Measurements from ENCODE around the gene MT1H. TPM values are rescaled to one million over a fixed set of nuclear protein-coding genes. Genes with fewer than 3 reads are reported as not detected.

Gene MT1H
- total and polyA plus RNA-seq, 2 of the 13 experiments (the other 11 are each of a cell fraction or from before 2014, with no cell fraction given), result 0.60 TPM; not detected in 1

DNA sequence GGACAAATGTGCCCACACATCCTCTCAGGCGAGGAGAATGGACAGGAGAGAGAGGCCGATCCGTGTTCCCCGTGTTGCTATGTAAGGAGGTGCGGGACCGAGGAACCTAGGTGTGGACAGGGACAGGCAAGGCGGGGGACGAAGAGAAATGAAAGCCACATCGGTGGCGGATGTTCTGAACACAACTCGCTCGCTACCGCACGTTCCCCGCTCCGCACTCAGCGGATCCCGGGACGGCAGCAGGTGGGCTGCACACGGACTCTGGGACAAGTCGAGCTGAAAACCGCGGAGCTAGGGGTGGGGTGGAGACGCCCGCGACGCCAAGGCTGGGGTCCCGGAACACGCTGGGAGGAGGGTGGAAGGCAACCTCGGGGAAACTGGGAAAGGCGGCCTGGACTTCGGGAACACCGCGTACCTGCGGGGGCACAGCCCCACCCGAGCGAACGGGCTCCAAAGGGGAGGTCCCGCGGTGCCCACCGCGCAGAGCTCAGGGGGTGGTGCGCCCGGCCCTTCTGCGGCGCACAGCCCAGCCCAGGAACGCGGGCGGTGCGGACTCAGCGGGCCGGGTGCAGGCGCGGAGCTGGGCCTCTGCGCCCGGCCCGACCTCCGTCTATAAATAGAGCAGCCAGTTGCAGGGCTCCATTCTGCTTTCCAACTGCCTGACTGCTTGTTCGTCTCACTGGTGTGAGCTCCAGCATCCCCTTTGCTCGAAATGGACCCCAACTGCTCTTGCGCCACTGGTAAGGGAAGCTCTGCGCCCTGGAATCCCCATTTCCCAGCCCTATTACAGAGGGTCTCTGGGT lies 44.3 kb upstream of the MT1H start, which contains the start of gene MT1E (continued):
- TF ChIP-seq ZNF224 (CRISPR knock-in tag; IDR thresholded peaks at IDR 0.05) (no peak), KDM6A (CRISPR knock-in tag; IDR thresholded peaks at IDR 0.05; ENCODE audit: low read depth) (no peak), ZFP36L2 (CRISPR knock-in tag; IDR thresholded peaks at IDR 0.05) (no peak), NFRKB (IDR thresholded peaks at IDR 0.05) (no peak), KAT7 (CRISPR knock-in tag; IDR thresholded peaks at IDR 0.05; ENCODE audit: borderline replicate concordance) (peak; percentile 54; the same call in 1 of the 2 replicates), ZNF615 (CRISPR knock-in tag; IDR thresholded peaks at IDR 0.05; ENCODE audit: borderline replicate concordance) (peak; percentile 83; the same call in 1 of the 2 replicates), ZC3H13 (CRISPR knock-in tag; IDR thresholded peaks at IDR 0.05) (no peak), REPIN1 (CRISPR knock-in tag; IDR thresholded peaks at IDR 0.05; ENCODE audit: borderline replicate concordance, low read depth) (no peak), ZNF30 (CRISPR knock-in tag; IDR thresholded peaks at IDR 0.05) (no peak), ZSCAN30 (CRISPR knock-in tag; IDR thresholded peaks at IDR 0.05) (no peak)
- TF ChIP-seq, protein P1, sequence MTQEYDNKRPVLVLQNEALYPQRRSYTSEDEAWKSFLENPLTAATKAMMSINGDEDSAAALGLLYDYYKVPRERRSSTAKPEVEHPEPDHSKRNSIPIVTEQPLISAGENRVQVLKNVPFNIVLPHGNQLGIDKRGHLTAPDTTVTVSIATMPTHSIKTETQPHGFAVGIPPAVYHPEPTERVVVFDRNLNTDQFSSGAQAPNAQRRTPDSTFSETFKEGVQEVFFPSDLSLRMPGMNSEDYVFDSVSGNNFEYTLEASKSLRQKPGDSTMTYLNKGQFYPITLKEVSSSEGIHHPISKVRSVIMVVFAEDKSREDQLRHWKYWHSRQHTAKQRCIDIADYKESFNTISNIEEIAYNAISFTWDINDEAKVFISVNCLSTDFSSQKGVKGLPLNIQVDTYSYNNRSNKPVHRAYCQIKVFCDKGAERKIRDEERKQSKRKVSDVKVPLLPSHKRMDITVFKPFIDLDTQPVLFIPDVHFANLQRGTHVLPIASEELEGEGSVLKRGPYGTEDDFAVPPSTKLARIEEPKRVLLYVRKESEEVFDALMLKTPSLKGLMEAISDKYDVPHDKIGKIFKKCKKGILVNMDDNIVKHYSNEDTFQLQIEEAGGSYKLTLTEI (CRISPR knock-in tag; conservative IDR thresholded peaks at IDR 0.05), result no peak; the same call in 1 of the 2 replicates
- TF ChIP-seq, protein P2, sequence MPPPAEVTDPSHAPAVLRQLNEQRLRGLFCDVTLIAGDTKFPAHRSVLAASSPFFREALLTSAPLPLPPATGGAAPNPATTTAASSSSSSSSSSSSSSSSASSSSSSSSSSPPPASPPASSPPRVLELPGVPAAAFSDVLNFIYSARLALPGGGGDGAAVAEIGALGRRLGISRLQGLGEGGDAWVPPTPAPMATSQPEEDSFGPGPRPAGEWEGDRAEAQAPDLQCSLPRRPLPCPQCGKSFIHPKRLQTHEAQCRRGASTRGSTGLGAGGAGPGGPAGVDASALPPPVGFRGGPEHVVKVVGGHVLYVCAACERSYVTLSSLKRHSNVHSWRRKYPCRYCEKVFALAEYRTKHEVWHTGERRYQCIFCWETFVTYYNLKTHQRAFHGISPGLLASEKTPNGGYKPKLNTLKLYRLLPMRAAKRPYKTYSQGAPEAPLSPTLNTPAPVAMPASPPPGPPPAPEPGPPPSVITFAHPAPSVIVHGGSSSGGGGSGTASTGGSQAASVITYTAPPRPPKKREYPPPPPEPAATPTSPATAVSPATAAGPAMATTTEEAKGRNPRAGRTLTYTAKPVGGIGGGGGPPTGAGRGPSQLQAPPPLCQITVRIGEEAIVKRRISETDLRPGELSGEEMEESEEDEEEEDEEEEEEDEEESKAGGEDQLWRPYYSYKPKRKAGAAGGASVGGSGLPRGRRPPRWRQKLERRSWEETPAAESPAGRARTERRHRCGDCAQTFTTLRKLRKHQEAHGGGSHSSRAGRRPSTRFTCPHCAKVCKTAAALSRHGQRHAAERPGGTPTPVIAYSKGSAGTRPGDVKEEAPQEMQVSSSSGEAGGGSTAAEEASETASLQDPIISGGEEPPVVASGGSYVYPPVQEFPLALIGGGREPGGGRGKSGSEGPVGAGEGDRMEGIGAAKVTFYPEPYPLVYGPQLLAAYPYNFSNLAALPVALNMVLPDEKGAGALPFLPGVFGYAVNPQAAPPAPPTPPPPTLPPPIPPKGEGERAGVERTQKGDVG (CRISPR knock-in tag; IDR thresholded peaks at IDR 0.05; ENCODE audit: borderline replicate concordance), result no peak
- TF ChIP-seq, protein P3, sequence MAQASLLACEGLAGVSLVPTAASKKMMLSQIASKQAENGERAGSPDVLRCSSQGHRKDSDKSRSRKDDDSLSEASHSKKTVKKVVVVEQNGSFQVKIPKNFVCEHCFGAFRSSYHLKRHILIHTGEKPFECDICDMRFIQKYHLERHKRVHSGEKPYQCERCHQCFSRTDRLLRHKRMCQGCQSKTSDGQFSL (CRISPR knock-in tag; IDR thresholded peaks at IDR 0.05), result no peak
- TF ChIP-seq, protein P4, sequence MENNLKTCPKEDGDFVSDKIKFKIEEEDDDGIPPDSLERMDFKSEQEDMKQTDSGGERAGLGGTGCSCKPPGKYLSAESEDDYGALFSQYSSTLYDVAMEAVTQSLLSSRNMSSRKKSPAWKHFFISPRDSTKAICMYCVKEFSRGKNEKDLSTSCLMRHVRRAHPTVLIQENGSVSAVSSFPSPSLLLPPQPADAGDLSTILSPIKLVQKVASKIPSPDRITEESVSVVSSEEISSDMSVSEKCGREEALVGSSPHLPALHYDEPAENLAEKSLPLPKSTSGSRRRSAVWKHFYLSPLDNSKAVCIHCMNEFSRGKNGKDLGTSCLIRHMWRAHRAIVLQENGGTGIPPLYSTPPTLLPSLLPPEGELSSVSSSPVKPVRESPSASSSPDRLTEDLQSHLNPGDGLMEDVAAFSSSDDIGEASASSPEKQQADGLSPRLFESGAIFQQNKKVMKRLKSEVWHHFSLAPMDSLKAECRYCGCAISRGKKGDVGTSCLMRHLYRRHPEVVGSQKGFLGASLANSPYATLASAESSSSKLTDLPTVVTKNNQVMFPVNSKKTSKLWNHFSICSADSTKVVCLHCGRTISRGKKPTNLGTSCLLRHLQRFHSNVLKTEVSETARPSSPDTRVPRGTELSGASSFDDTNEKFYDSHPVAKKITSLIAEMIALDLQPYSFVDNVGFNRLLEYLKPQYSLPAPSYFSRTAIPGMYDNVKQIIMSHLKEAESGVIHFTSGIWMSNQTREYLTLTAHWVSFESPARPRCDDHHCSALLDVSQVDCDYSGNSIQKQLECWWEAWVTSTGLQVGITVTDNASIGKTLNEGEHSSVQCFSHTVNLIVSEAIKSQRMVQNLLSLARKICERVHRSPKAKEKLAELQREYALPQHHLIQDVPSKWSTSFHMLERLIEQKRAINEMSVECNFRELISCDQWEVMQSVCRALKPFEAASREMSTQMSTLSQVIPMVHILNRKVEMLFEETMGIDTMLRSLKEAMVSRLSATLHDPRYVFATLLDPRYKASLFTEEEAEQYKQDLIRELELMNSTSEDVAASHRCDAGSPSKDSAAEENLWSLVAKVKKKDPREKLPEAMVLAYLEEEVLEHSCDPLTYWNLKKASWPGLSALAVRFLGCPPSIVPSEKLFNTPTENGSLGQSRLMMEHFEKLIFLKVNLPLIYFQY (CRISPR knock-in tag; IDR thresholded peaks at IDR 0.05; ENCODE audit: borderline replicate concordance), result peak; percentile 42
- TF ChIP-seq, protein P5, sequence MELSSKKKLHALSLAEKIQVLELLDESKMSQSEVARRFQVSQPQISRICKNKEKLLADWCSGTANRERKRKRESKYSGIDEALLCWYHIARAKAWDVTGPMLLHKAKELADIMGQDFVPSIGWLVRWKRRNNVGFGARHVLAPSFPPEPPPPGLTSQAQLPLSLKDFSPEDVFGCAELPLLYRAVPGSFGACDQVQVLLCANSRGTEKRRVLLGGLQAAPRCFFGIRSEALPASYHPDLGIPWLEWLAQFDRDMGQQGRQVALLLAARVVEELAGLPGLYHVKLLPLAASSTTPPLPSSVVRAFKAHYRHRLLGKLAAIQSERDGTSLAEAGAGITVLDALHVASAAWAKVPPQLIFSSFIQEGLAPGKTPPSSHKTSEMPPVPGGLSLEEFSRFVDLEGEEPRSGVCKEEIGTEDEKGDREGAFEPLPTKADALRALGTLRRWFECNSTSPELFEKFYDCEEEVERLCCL (CRISPR knock-in tag; IDR thresholded peaks at IDR 0.05; ENCODE audit: borderline replicate concordance), result no peak
- TF ChIP-seq, protein P6, sequence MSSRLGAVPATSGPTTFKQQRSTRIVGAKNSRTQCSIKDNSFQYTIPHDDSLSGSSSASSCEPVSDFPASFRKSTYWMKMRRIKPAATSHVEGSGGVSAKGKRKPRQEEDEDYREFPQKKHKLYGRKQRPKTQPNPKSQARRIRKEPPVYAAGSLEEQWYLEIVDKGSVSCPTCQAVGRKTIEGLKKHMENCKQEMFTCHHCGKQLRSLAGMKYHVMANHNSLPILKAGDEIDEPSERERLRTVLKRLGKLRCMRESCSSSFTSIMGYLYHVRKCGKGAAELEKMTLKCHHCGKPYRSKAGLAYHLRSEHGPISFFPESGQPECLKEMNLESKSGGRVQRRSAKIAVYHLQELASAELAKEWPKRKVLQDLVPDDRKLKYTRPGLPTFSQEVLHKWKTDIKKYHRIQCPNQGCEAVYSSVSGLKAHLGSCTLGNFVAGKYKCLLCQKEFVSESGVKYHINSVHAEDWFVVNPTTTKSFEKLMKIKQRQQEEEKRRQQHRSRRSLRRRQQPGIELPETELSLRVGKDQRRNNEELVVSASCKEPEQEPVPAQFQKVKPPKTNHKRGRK (CRISPR knock-in tag; IDR thresholded peaks at IDR 0.05), result no peak

All from HepG2 (cell line).